ENCODE data around the gene EMP1. TPM values are rescaled to one million over a fixed set of nuclear protein-coding genes. Genes with fewer than 3 reads are reported as not detected.

Gene EMP1
- total RNA-seq, 3 donors from 2014 or later = 245 to 680 (median 667) TPM

- no peak for TF ChIP-seq CTCF (IDR thresholded peaks at IDR 0.05)
- Histone ChIP-seq H3K9me3 (no peaks in the 10 kb centered on the region), H3K4me3 (no peak overlapping the region), H3K36me3 (ENCODE audit: low read depth) (no peaks in the 10 kb centered on the region), H3K4me1 (ENCODE audit: low read depth) (peaks cover 8% of the 10 kb centered on the region)
- ATAC-seq (no peak), DNase-seq (no peak)
- intact Hi-C loops (cut with DNase I, micrococcal nuclease) = no loop called here
Observed at GRCh38 chr12:13238204-13238603, 41.7 kb downstream of the EMP1 start.

- intact Hi-C loops (cut with DNase I, micrococcal nuclease) = no loop called here
Observed at GRCh38 chr12:13241833-13242488, 45.4 kb downstream of the EMP1 start.

GRCh38 chr12:13242936-13243335, 46.4 kb downstream of the EMP1 start:
- intact Hi-C loops (cut with DNase I, micrococcal nuclease) = no loop called here
- DNase-seq (no peak), ATAC-seq (no peak)
- no peak for TF ChIP-seq CTCF (IDR thresholded peaks at IDR 0.05)
- H3K36me3 ChIP-seq (ENCODE audit: low read depth) = no peaks in the 10 kb centered on the region
- peaks cover 8% of the 10 kb centered on the region for H3K4me1 ChIP-seq (ENCODE audit: low read depth)
- H3K9me3 ChIP-seq = no peaks in the 10 kb centered on the region
- no peak overlapping the region for H3K4me3 ChIP-seq

More at GRCh38 chr12:13241833-13242488, 45.4 kb downstream of the EMP1 start:
- no peaks in the 10 kb centered on the region for H3K36me3 ChIP-seq (ENCODE audit: low read depth)
- H3K4me3 ChIP-seq = no peak overlapping the region
- no peaks in the 10 kb centered on the region for H3K9me3 ChIP-seq
- TF ChIP-seq CTCF (IDR thresholded peaks at IDR 0.05) = no peak
- DNase-seq (peak in 2 of 3 donors; percentile 40 to 73), ATAC-seq (peak; percentile 98)
- H3K4me1 ChIP-seq (ENCODE audit: low read depth) = peaks cover 8% of the 10 kb centered on the region

- Histone ChIP-seq H3K4me3 (no peak overlapping the region), H3K4me1 (ENCODE audit: low read depth) (peaks cover 8% of the 10 kb centered on the region), H3K36me3 (ENCODE audit: low read depth) (no peaks in the 10 kb centered on the region), H3K9me3 (no peaks in the 10 kb centered on the region)
- intact Hi-C loops (cut with DNase I, micrococcal nuclease) = no loop called here
- DNase-seq = no peak
- no peak for ATAC-seq
- TF ChIP-seq CTCF (IDR thresholded peaks at IDR 0.05) = no peak
Observed at GRCh38 chr12:13243516-13244070, 47.1 kb downstream of the EMP1 start.

GRCh38 chr12:13247596-13247995, 51.1 kb downstream of the EMP1 start:
- intact Hi-C loops (cut with DNase I, micrococcal nuclease) = no loop called here
- no peak for DNase-seq
- Histone ChIP-seq H3K9me3 (no peaks in the 10 kb centered on the region), H3K4me1 (ENCODE audit: low read depth) (peaks cover 3% of the 10 kb centered on the region), H3K36me3 (ENCODE audit: low read depth) (no peaks in the 10 kb centered on the region), H3K4me3 (no peak overlapping the region)
- no peak for ATAC-seq
- no peak for TF ChIP-seq CTCF (IDR thresholded peaks at IDR 0.05)

Data from mucosa of descending colon (tissue), 3 donors.